ENCODE measurements around the gene PLXNC1. TPM values are rescaled to one million over a fixed set of nuclear protein-coding genes. Genes with fewer than 3 reads are reported as not detected.

Gene PLXNC1
- total and polyA plus RNA-seq, 2 experiments from 2014 or later, result 0.78 to 1.9 TPM

DNA sequence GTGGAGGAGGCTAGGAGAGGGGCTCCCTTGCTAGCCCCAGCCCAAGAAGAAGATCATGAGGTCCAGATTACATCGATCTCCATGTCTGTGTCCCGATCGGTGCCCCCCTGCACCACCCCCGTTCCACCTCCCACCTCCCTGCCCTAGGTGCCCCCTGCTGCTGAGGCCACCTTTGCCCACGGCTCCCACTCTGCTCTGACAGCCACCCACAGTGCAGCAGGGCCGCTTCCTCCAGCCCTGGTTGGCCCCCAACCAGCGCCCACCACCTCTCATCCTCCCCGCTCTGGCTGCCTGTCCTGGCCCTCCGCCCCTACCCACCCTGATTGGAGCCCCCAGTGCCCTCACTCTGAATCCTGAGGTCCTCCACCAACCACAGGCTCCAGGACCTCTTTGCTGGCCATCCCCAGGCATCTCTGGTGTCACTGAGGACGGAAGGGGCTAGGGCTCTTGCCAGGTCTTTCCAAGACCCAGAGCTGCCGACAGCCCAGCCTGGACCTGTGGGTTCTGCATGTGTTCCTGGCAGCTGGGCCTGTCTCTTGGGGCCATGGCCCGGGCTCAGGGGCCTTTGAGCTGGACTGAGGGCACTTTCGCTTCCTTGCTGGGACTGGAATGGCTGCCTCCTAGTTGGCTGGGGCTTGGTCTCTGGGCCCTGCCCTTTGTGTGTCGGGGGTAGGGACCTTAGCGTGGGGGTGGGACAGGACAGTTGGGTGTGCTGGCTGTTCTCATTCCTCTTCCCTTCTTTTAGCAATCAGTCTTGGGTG, 7.2 kb upstream of the PLXNC1 start:
- no peaks in the 10 kb centered on the region for H3K36me3 ChIP-seq (ENCODE audit: low read depth)
- peaks cover 18% of the 10 kb centered on the region for H3K27me3 ChIP-seq (replicated peaks; ENCODE audit: insufficient read depth)
- DNase-seq, result no peak
- no peaks in the 10 kb centered on the region for H3K9me2 ChIP-seq (ENCODE audit: insufficient read depth)
- no peaks in the 10 kb centered on the region for H3F3A ChIP-seq (ENCODE audit: insufficient read depth)
- H3K4me2 ChIP-seq (ENCODE audit: unreplicated experiment), result no peak overlapping the region
- no peaks in the 10 kb centered on the region for H3K79me2 ChIP-seq (ENCODE audit: insufficient read depth)
- in situ Hi-C loops (cut with MboI), result loop anchor here (10.0 to 25.0 kb wide), 3 partner anchors 294 to 1196 kb away; no protein-coding TSS in a partner anchor
- WGBS, 2 experiments (ENCODE audit: low coverage in 1 of 2, low lambda C conversion rate in 2 of 2, missing lambda C conversion rate in 2 of 2), result 77 to 81% methylated on average over 8 to 15 of the region's 15 CpGs
- no peak overlapping the region for H3K4me3 ChIP-seq
- H3K9me3 ChIP-seq (ENCODE audit: low read depth), result no peaks in the 10 kb centered on the region
- H2AFZ ChIP-seq, result no peak overlapping the region
- no peak overlapping the region for H3K9ac ChIP-seq
- no peak overlapping the region for H3K27ac ChIP-seq
- no peaks in the 10 kb centered on the region for H3K4me1 ChIP-seq (ENCODE audit: insufficient read depth)
- no peaks in the 10 kb centered on the region for H4K20me1 ChIP-seq (ENCODE audit: insufficient read depth)
- no peak for TF ChIP-seq EZH2 (IDR thresholded peaks at IDR 0.05; ENCODE audit: insufficient read depth, poor library complexity, severe bottlenecking)
- TF ChIP-seq EZH2phosphoT487 (IDR thresholded peaks at IDR 0.05; ENCODE audit: insufficient read depth, low read depth), result no peak

DNA sequence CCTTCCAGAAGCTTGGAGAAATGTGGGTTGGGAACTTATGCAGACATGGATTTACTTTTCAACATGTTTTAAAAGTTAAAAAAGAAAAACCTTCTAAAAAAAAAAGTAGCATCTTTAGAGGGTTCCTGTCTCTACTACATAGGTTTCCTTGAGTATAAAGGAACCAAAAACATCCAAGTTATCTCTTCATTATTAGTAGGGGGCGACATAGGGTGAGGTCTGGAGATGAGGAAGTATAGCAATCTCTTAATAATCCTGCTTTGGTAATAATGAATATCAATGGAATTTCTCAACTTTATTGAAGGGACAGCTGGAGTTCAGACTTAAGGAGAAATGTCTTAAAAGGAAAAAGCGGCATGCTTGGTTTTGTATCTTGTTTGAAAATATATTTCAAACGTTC, 6.5 kb upstream of the PLXNC1 start:
- TF ChIP-seq EZH2 (IDR thresholded peaks at IDR 0.05; ENCODE audit: insufficient read depth, poor library complexity, severe bottlenecking), result no peak
- no peak for TF ChIP-seq EZH2phosphoT487 (IDR thresholded peaks at IDR 0.05; ENCODE audit: insufficient read depth, low read depth)
- H4K20me1 ChIP-seq (ENCODE audit: insufficient read depth), result no peaks in the 10 kb centered on the region
- peaks cover 20% of the 10 kb centered on the region for H3K27me3 ChIP-seq (replicated peaks; ENCODE audit: insufficient read depth)
- no peaks in the 10 kb centered on the region for H3K79me2 ChIP-seq (ENCODE audit: insufficient read depth)
- no peak overlapping the region for H3K4me2 ChIP-seq (ENCODE audit: unreplicated experiment)
- H3K9me2 ChIP-seq (ENCODE audit: insufficient read depth), result no peaks in the 10 kb centered on the region
- no peak for DNase-seq
- in situ Hi-C loops (cut with MboI), result loop anchor here (10.0 to 25.0 kb wide), 3 partner anchors 293 to 1195 kb away; no protein-coding TSS in a partner anchor
- H3K27ac ChIP-seq, result no peak overlapping the region
- no peaks in the 10 kb centered on the region for H3K4me1 ChIP-seq (ENCODE audit: insufficient read depth)
- 47 to 63% methylated on average over 3 of the region's 3 CpGs for WGBS, 2 experiments (ENCODE audit: low coverage in 1 of 2, low lambda C conversion rate in 2 of 2, missing lambda C conversion rate in 2 of 2)
- no peaks in the 10 kb centered on the region for H3F3A ChIP-seq (ENCODE audit: insufficient read depth)
- no peak overlapping the region for H3K9ac ChIP-seq
- H2AFZ ChIP-seq, result no peak overlapping the region
- H3K9me3 ChIP-seq (ENCODE audit: low read depth), result no peaks in the 10 kb centered on the region
- no peak overlapping the region for H3K4me3 ChIP-seq
- no peaks in the 10 kb centered on the region for H3K36me3 ChIP-seq (ENCODE audit: low read depth)

GRCh38 chr12:94143438-94143837, 4.9 kb upstream of the PLXNC1 start:
- Histone ChIP-seq H3K9me3 (ENCODE audit: low read depth) (no peaks in the 10 kb centered on the region), H3K4me2 (ENCODE audit: unreplicated experiment) (no peak overlapping the region), H3K36me3 (ENCODE audit: low read depth) (no peaks in the 10 kb centered on the region), H3K9me2 (ENCODE audit: insufficient read depth) (no peaks in the 10 kb centered on the region), H3K9ac (no peak overlapping the region), H3K27me3 (replicated peaks; ENCODE audit: insufficient read depth) (peaks cover 31% of the 10 kb centered on the region), H3K4me3 (no peak overlapping the region), H4K20me1 (ENCODE audit: insufficient read depth) (no peaks in the 10 kb centered on the region), H3K4me1 (ENCODE audit: insufficient read depth) (no peaks in the 10 kb centered on the region), H3K27ac (no peak overlapping the region), H3F3A (ENCODE audit: insufficient read depth) (no peaks in the 10 kb centered on the region), H2AFZ (no peak overlapping the region), H3K79me2 (ENCODE audit: insufficient read depth) (no peaks in the 10 kb centered on the region)
- in situ Hi-C loops (cut with MboI), result loop anchor here (10.0 to 25.0 kb wide), 3 partner anchors 291 to 1194 kb away; no protein-coding TSS in a partner anchor
- no peak for TF ChIP-seq EZH2phosphoT487 (IDR thresholded peaks at IDR 0.05; ENCODE audit: insufficient read depth, low read depth)
- no peak for TF ChIP-seq EZH2 (IDR thresholded peaks at IDR 0.05; ENCODE audit: insufficient read depth, poor library complexity, severe bottlenecking)
- 89 to 90% methylated on average over 7 of the region's 7 CpGs for WGBS, 2 experiments (ENCODE audit: low coverage in 1 of 2, low lambda C conversion rate in 2 of 2, missing lambda C conversion rate in 2 of 2)
- no peak for DNase-seq

GRCh38 chr12:94143951-94144350, 4.4 kb upstream of the PLXNC1 start:
- H3K9me2 ChIP-seq (ENCODE audit: insufficient read depth), result no peaks in the 10 kb centered on the region
- H3K79me2 ChIP-seq (ENCODE audit: insufficient read depth), result no peaks in the 10 kb centered on the region
- no peak for DNase-seq
- no peak overlapping the region for H2AFZ ChIP-seq
- H3K4me3 ChIP-seq, result no peak overlapping the region
- TF ChIP-seq EZH2phosphoT487 (IDR thresholded peaks at IDR 0.05; ENCODE audit: insufficient read depth, low read depth) (no peak), EZH2 (IDR thresholded peaks at IDR 0.05; ENCODE audit: insufficient read depth, poor library complexity, severe bottlenecking) (no peak)
- H3K27me3 ChIP-seq (replicated peaks; ENCODE audit: insufficient read depth), result peaks cover 31% of the 10 kb centered on the region
- no peaks in the 10 kb centered on the region for H3K4me1 ChIP-seq (ENCODE audit: insufficient read depth)
- H3K27ac ChIP-seq, result no peak overlapping the region
- H3F3A ChIP-seq (ENCODE audit: insufficient read depth), result no peaks in the 10 kb centered on the region
- no peak overlapping the region for H3K4me2 ChIP-seq (ENCODE audit: unreplicated experiment)
- no peaks in the 10 kb centered on the region for H4K20me1 ChIP-seq (ENCODE audit: insufficient read depth)
- H3K36me3 ChIP-seq (ENCODE audit: low read depth), result no peaks in the 10 kb centered on the region
- no peak overlapping the region for H3K9ac ChIP-seq
- no peaks in the 10 kb centered on the region for H3K9me3 ChIP-seq (ENCODE audit: low read depth)
- in situ Hi-C loops (cut with MboI), result loop anchor here (10.0 to 25.0 kb wide), 3 partner anchors 291 to 1193 kb away; no protein-coding TSS in a partner anchor
- WGBS, 2 experiments (ENCODE audit: low coverage in 1 of 2, low lambda C conversion rate in 2 of 2, missing lambda C conversion rate in 2 of 2), result 86 to 90% methylated on average over 5 of the region's 5 CpGs
